HCT116 (cell line): ENCODE measurements around the gene CCDC81. TPM values are rescaled to one million over a fixed set of nuclear protein-coding genes. Genes with fewer than 3 reads are reported as not detected.

Experiments
- ATAC-seq: fragments of 200-7000 bp; cut with Tn5 transposase; 2 replicates; pipeline ENCODE4 v1.9.1; 2020; ENCODE audit warnings: mild to moderate bottlenecking, moderate library complexity
- BruUV-seq: library from RNA; stranded (reverse); fragments of 400-500 nt; replicated peaks from 2 replicates; lab custom pipeline; 2021; lab: Mats Ljungman, UMichigan
- CTCF ChIA-PET: fragments of 300-600 bp; sonication (Branson Sonifier 250); formaldehyde crosslinking; loops from one replicate; lab custom pipeline; 2021; ENCODE audit warnings: antibody characterized with exemption; lab: Charles Lee
- POLR2A ChIA-PET: fragments of 300-600, 350-600 bp; sonication (Branson Sonifier 250); formaldehyde crosslinking; loops from one replicate; lab custom pipeline; 2021; ENCODE audit warnings: antibody characterized with exemption; lab: Charles Lee
- RAD21 ChIA-PET, 2 experiments: fragments of 300-600 bp; sonication (Branson Sonifier 250); formaldehyde crosslinking; loops; one replicate each; lab custom pipeline; 2023; ENCODE audit warnings: low total read pairs in 2 of 2; ENCODE audit not compliant: uncharacterized antibody in 2 of 2, unreplicated experiment in 2 of 2, low non-redundant PET in 1 of 2; lab: Charles Lee
- DNase-seq: peaks from one replicate; pipeline ENCODE4 v3.0.0-alpha.2; 2010; ENCODE audit warnings: low read depth, low spot score
- H2AFZ ChIP-seq: fragments of 200-600 bp; shearing (Covaris generic), sonication (generic); 2 replicates; pipeline ENCODE4 v1.6.1; 2017; ENCODE audit warnings: low read depth, mixed run types, mixed read lengths, antibody characterized with exemption, low read length; ENCODE audit not compliant: poor library complexity, severe bottlenecking
- H3K27ac ChIP-seq: 2 replicates; pipeline ENCODE4 v1.5.1; 2012; ENCODE audit warnings: low read depth, low read length
- H3K27me3 ChIP-seq: fragments of 200-600 bp; sonication (generic); 2 replicates; pipeline ENCODE4 v1.6.1; 2016; ENCODE audit warnings: mixed run types, low read length, mixed read lengths; ENCODE audit not compliant: insufficient read depth
- H3K36me3 ChIP-seq, 2 experiments: fragments of 200-500 bp in 1 of 2; fragments of 200-600 bp in 1 of 2; sonication (Bioruptor generic) in 1 of 2; sonication (generic) in 1 of 2; 2 replicates each; pipeline versions ENCODE4 v1.5.1 to v1.6.1; 2014 to 2016; ENCODE audit warnings: low read length in 2 of 2, inconsistent platforms in 1 of 2, mixed read lengths in 1 of 2, mixed run types in 1 of 2; ENCODE audit not compliant: insufficient read depth in 2 of 2, control insufficient read depth in 1 of 2
- H3K4me1 ChIP-seq, 2 experiments: fragments of 200-600 bp in 1 of 2; sonication (generic) in 1 of 2; 2 replicates each; pipeline versions ENCODE4 v1.5.1 to v1.6.1; 2012 to 2017; ENCODE audit warnings: low read length in 2 of 2, inconsistent platforms in 1 of 2, mild to moderate bottlenecking in 1 of 2, mixed read lengths in 1 of 2, mixed run types in 1 of 2, moderate library complexity in 1 of 2; ENCODE audit not compliant: insufficient read depth in 2 of 2, control insufficient read depth in 1 of 2
- H3K4me2 ChIP-seq: fragments of 200-600 bp; sonication (generic); 2 replicates; pipeline ENCODE4 v1.6.1; 2017; ENCODE audit warnings: mixed run types, low read length, mixed read lengths
- H3K4me3 ChIP-seq, 2 experiments: fragments of 200-600 bp in 1 of 2; sonication (generic) in 1 of 2; replicated peaks in 1 of 2; 2 replicates each; pipeline ENCODE4 v1.5.1; 2011 to 2016; ENCODE audit warnings: low read length in 2 of 2, control low read depth in 1 of 2, low read depth in 1 of 2, mild to moderate bottlenecking in 1 of 2, mixed read lengths in 1 of 2, mixed run types in 1 of 2
- H3K79me2 ChIP-seq: fragments of 200-600 bp; sonication (generic); 2 replicates; pipeline ENCODE4 v1.6.1; 2017; ENCODE audit warnings: mild to moderate bottlenecking, mixed run types, low read length, moderate library complexity, mixed read lengths; ENCODE audit not compliant: insufficient read depth
- H3K9ac ChIP-seq: fragments of 200-600 bp; sonication (generic); 2 replicates; pipeline ENCODE4 v1.6.1; 2016; ENCODE audit warnings: low read length, mixed read lengths
- H3K9me2 ChIP-seq: fragments of 200-600 bp; sonication (generic), shearing (Covaris generic); 2 replicates; pipeline ENCODE4 v1.6.1; 2017; ENCODE audit warnings: mixed run types, mild to moderate bottlenecking, moderate library complexity; ENCODE audit not compliant: insufficient read depth
- H3K9me3 ChIP-seq, 2 experiments: fragments of 200-500 bp in 1 of 2; fragments of 200-600 bp in 1 of 2; sonication (Bioruptor generic) in 1 of 2; sonication (generic) in 1 of 2; 2 replicates each; pipeline ENCODE4 v1.6.1; 2014 to 2017; ENCODE audit warnings: low read length in 2 of 2, mixed read lengths in 2 of 2, inconsistent platforms in 1 of 2, low read depth in 1 of 2, mild to moderate bottlenecking in 1 of 2, mixed run types in 1 of 2, moderate library complexity in 1 of 2; ENCODE audit not compliant: control insufficient read depth in 1 of 2, insufficient read depth in 1 of 2
- H4K20me1 ChIP-seq: fragments of 200-600 bp; sonication (generic), shearing (Covaris generic); 2 replicates; pipeline ENCODE4 v1.6.1; 2017; ENCODE audit warnings: mixed run types, mild to moderate bottlenecking, moderate library complexity; ENCODE audit not compliant: insufficient read depth
- CBX3 ChIP-seq: IDR thresholded peaks from 2 replicates; pipeline ENCODE4 v1.6.1; 2012; ENCODE audit warnings: low read depth
- CEBPB ChIP-seq: IDR thresholded peaks from 2 replicates; pipeline ENCODE4 v1.6.1; 2012; ENCODE audit warnings: low read depth
- CTCF ChIP-seq, 3 experiments: fragments of 200-600 bp in 1 of 3; sonication (generic) in 1 of 3; IDR thresholded peaks in 2 of 3; conservative IDR thresholded peaks in 1 of 3; 2 replicates each; pipeline ENCODE4 v1.5.1; 2012 to 2017; ENCODE audit warnings: low read depth in 2 of 3, low read length in 2 of 3, antibody characterized with exemption in 1 of 3, borderline replicate concordance in 1 of 3, control low read depth in 1 of 3, mild to moderate bottlenecking in 1 of 3, mixed read lengths in 1 of 3, mixed run types in 1 of 3, moderate library complexity in 1 of 3; ENCODE audit not compliant: insufficient read depth in 1 of 3
- EGR1 ChIP-seq: IDR thresholded peaks from 2 replicates; pipeline ENCODE4 v1.6.1; 2012; ENCODE audit warnings: low read depth
- ELF1 ChIP-seq: IDR thresholded peaks from 2 replicates; pipeline ENCODE4 v1.6.1; 2012; ENCODE audit warnings: low read depth, borderline replicate concordance
- EZH2 ChIP-seq: fragments of 200-600 bp; sonication (generic); IDR thresholded peaks from 2 replicates; pipeline ENCODE4 v1.6.1; 2017; ENCODE audit warnings: antibody characterized with exemption, mixed run types
- POLR2A ChIP-seq: IDR thresholded peaks from 2 replicates; pipeline ENCODE4 v1.7.0; 2011; ENCODE audit warnings: borderline replicate concordance; ENCODE audit not compliant: insufficient read depth, insufficient read length; ENCODE audit errors: extremely low read depth
- RAD21 ChIP-seq: IDR thresholded peaks from 2 replicates; pipeline ENCODE4 v1.6.1; 2012; ENCODE audit warnings: low read depth, mild to moderate bottlenecking
- TCF7L2 ChIP-seq: IDR thresholded peaks from 2 replicates; pipeline ENCODE4 v1.7.0; 2011; ENCODE audit warnings: borderline replicate concordance, inconsistent platforms; ENCODE audit not compliant: insufficient read depth, insufficient read length; ENCODE audit errors: extremely low read depth
- ZFX ChIP-seq: fragments of 450-650 bp; IDR thresholded peaks from 2 replicates; pipeline ENCODE4 v1.6.1; 2017
- intact Hi-C: fragments of 100-400 bp; cut with micrococcal nuclease; formaldehyde crosslinking; loops from 2 replicates; pipeline ENCODE4 v1.10.0; 2022
- total RNA-seq: library from RNA; stranded (reverse); gene quantifications from one replicate; pipeline ENCODE4 v1.2.1, GENCODE V29; 2021; ENCODE audit not compliant: unreplicated experiment
- TF ChIP-seq, protein P1 (sequence below): IDR thresholded peaks from 2 replicates; pipeline ENCODE4 v1.6.1; 2012

The CCDC81 gene
- total RNA-seq, 1 experiment from 2014 or later: 0.69 TPM

DNA sequence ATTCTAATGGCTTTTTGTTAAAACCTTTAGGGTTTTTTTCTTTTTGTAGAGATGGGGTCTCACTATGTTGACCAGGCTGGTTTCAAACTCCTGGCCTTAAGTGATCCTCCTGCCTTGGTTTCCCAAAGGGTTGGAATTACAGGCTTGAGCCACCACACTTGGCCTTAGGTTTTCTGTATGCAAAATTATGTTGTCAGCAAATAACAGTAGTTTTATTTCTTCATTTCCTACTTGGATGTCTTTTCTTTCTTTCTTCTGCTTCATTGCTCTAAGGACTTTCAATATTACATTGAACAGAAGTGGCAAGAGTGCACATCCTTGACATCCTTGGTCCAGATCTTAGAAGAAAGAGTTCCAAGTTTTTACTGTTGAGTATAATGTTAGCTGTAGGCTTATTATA, 52.8 kb downstream of the CCDC81 start:
- Histone ChIP-seq H3K4me3 (no peak overlapping the region), H2AFZ (no peak overlapping the region), H3K4me1 (no peaks in the 10 kb centered on the region), H3K79me2 (no peaks in the 10 kb centered on the region), H3K9me2 (no peaks in the 10 kb centered on the region), H3K27ac (no peak overlapping the region), H3K36me3 (no peaks in the 10 kb centered on the region), H3K27me3 (no peaks in the 10 kb centered on the region), H3K9me3 (no peaks in the 10 kb centered on the region), H4K20me1 (no peaks in the 10 kb centered on the region), H3K9ac (no peak overlapping the region), H3K4me2 (no peak overlapping the region)
- TF ChIP-seq CEBPB: no peak
- TF ChIP-seq CBX3: no peak
- TF ChIP-seq RAD21: no peak
- no peak for TF ChIP-seq TCF7L2
- TF ChIP-seq CTCF (IDR thresholded peaks at IDR 0.05 in 2 of 3, conservative IDR thresholded peaks at IDR 0.05 in 1 of 3; ENCODE audit: borderline replicate concordance in 1 of 3, insufficient read depth in 1 of 3, low read depth in 2 of 3, low read length in 2 of 3): no peak
- no peak for TF ChIP-seq ELF1
- TF ChIP-seq EZH2: no peak
- TF ChIP-seq EGR1: no peak
- TF ChIP-seq, protein P1, sequence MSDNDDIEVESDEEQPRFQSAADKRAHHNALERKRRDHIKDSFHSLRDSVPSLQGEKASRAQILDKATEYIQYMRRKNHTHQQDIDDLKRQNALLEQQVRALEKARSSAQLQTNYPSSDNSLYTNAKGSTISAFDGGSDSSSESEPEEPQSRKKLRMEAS: no peak
- no peak for TF ChIP-seq POLR2A
- TF ChIP-seq ZFX: no peak
- ATAC-seq: no peak
- DNase-seq: no peak
- ChIA-PET CTCF (no interaction called here), RAD21 (no interaction called here), POLR2A (no interaction called here)
- intact Hi-C loops: no loop called here
- BruUV-seq: no TSS peak
